ENCODE data around the gene PRAC1.

The PRAC1 gene

GRCh38 chr17:48678141-48678971 is 44.0 kb downstream of the PRAC1 start:
- Histone ChIP-seq H4K20me1 (ENCODE audit: insufficient read depth, low read length) (no peaks in the 10 kb centered on the region), H3K27me3 (ENCODE audit: low read depth, low read length) (peaks cover 44% of the 10 kb centered on the region), H3K79me2 (ENCODE audit: low read length) (no peaks in the 10 kb centered on the region), H3K9ac (ENCODE audit: low read length) (no peak overlapping the region), H3K9me3 (ENCODE audit: insufficient read depth, low read length) (no peaks in the 10 kb centered on the region), H3K4me2 (ENCODE audit: low read length) (peak overlapping the region; percentile 93), H3K4me3 (ENCODE audit: low read length) (peak overlapping the region; percentile 73), H3K4me1 (ENCODE audit: low read length) (peaks cover 5% of the 10 kb centered on the region), H3K36me3 (replicated peaks; ENCODE audit: low read depth, low read length) (no peaks in the 10 kb centered on the region), H3K27ac (ENCODE audit: low read length) (no peak overlapping the region), H2AFZ (ENCODE audit: low read depth, low read length) (peak overlapping the region; percentile 76)
- TF ChIP-seq CTCF (IDR thresholded peaks at IDR 0.05; ENCODE audit: low read depth, low read length): peak; percentile 93
- TF ChIP-seq EZH2phosphoT487 (IDR thresholded peaks at IDR 0.05; ENCODE audit: low read depth): no peak

DNA sequence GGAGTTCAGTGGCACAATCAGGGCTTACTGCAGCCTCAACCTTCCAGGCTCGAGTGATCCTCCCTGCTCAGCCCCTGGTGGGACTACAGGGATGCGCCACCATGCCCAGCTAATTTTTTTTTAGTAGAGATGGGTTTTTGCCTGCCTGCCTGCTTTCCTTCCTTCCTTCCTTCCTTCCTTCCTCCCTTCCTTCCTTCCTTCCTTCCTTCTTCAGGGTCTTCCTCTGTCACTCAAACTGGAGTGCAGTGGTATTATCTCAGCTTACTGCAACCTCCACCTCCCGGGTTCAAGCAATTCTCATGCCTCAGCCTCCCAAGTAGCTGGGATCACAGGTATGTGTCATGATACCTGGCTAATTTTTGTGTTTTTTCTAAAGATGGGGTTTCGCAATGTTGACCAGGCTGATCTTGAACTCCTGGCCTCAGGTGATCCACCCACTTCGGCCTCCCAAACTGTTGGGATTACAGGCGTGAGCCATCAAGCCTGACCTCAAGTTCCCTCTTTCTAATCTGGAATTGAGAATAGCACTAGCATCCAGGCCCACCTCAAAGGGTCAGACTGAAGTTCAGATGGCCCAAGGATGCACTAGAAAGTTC is 45.3 kb downstream of the PRAC1 start:
- Histone ChIP-seq H3K4me3 (ENCODE audit: low read length) (no peak overlapping the region), H2AFZ (ENCODE audit: low read depth, low read length) (no peak overlapping the region), H3K4me1 (ENCODE audit: low read length) (peaks cover 5% of the 10 kb centered on the region), H3K79me2 (ENCODE audit: low read length) (no peaks in the 10 kb centered on the region), H3K36me3 (replicated peaks; ENCODE audit: low read depth, low read length) (no peaks in the 10 kb centered on the region), H3K9ac (ENCODE audit: low read length) (no peak overlapping the region), H3K9me3 (ENCODE audit: insufficient read depth, low read length) (no peaks in the 10 kb centered on the region), H3K27me3 (ENCODE audit: low read depth, low read length) (peaks cover 43% of the 10 kb centered on the region), H3K27ac (ENCODE audit: low read length) (no peak overlapping the region), H3K4me2 (ENCODE audit: low read length) (no peak overlapping the region), H4K20me1 (ENCODE audit: insufficient read depth, low read length) (no peaks in the 10 kb centered on the region)
- no peak for TF ChIP-seq EZH2phosphoT487 (IDR thresholded peaks at IDR 0.05; ENCODE audit: low read depth)
- no peak for TF ChIP-seq CTCF (IDR thresholded peaks at IDR 0.05; ENCODE audit: low read depth, low read length)

DNA sequence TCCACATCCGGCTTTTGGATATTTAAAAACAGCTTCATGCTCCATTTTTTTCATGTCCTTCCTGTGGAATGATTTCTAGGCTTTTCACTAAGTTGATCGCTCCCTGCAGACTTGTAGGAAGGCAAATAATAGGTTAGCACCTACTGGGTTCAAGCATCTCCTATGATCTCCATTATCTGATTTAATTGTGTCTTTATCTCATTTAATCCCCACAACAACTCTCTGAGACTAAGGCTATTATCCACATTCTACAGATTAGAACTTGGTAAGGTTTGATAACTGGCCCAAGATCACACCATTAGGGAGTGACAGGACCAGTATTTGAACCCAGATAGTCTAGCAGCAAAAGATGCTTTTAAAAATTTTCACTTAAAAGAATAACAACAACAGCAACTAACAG is 50.0 kb downstream of the PRAC1 start:
- Histone ChIP-seq H3K4me3 (ENCODE audit: low read length) (peak overlapping the region; percentile 73), H3K4me2 (ENCODE audit: low read length) (peak overlapping the region; percentile 74), H3K9me3 (ENCODE audit: insufficient read depth, low read length) (no peaks in the 10 kb centered on the region), H3K79me2 (ENCODE audit: low read length) (no peaks in the 10 kb centered on the region), H3K36me3 (replicated peaks; ENCODE audit: low read depth, low read length) (no peaks in the 10 kb centered on the region), H2AFZ (ENCODE audit: low read depth, low read length) (peak overlapping the region; percentile 82), H3K27ac (ENCODE audit: low read length) (no peak overlapping the region), H3K4me1 (ENCODE audit: low read length) (no peaks in the 10 kb centered on the region), H4K20me1 (ENCODE audit: insufficient read depth, low read length) (no peaks in the 10 kb centered on the region), H3K9ac (ENCODE audit: low read length) (peak overlapping the region; percentile 49; the same call in 1 of the 2 replicates), H3K27me3 (ENCODE audit: low read depth, low read length) (peaks cover 20% of the 10 kb centered on the region)
- TF ChIP-seq CTCF (IDR thresholded peaks at IDR 0.05; ENCODE audit: low read depth, low read length): no peak
- TF ChIP-seq EZH2phosphoT487 (IDR thresholded peaks at IDR 0.05; ENCODE audit: low read depth): no peak
